HG03439 (cell line): ENCODE data around the gene LIN7C.

ENCODE experiments used
- ATAC-seq: cut with Tn5 transposase; IDR thresholded peaks from one replicate; pipeline ENCODE4 v1.9.1; 2021; ENCODE audit warnings: mild to moderate bottlenecking, moderate library complexity; ENCODE audit not compliant: unreplicated experiment

LIN7C gene

GRCh38 chr11:27512238-27512637 lies 5.7 kb upstream of the LIN7C start:
- ATAC-seq: no peak

GRCh38 chr11:27509908-27510307 lies 3.3 kb upstream of the LIN7C start:
- ATAC-seq: no peak

- no peak for ATAC-seq
Measured at GRCh38 chr11:27507557-27508322, 1.2 kb upstream of the LIN7C start.

- ATAC-seq: no peak
Measured at GRCh38 chr11:27505781-27506180, 788 bp downstream of the LIN7C start.

- no peak for ATAC-seq
Measured at GRCh38 chr11:27504205-27504604, 2.4 kb downstream of the LIN7C start.

GRCh38 chr11:27501100-27501499 lies 5.5 kb downstream of the LIN7C start:
- ATAC-seq: no peak

GRCh38 chr11:27497911-27498310 lies 8.7 kb downstream of the LIN7C start:
- ATAC-seq: no peak

GRCh38 chr11:27497284-27497866 lies 9.2 kb downstream of the LIN7C start:
- no peak for ATAC-seq

GRCh38 chr11:27496461-27496860 lies 10.1 kb downstream of the LIN7C start:
- no peak for ATAC-seq

- ATAC-seq: no peak
Measured at GRCh38 chr11:27495710-27496300, 10.8 kb downstream of the LIN7C start.

GRCh38 chr11:27489092-27489491 lies 17.5 kb downstream of the LIN7C start:
- ATAC-seq: no peak

- no peak for ATAC-seq
Measured at GRCh38 chr11:27487706-27488105, 18.9 kb downstream of the LIN7C start.

- peak; percentile 65 for ATAC-seq
Measured at GRCh38 chr11:27485930-27486773, 20.4 kb downstream of the LIN7C start.

GRCh38 chr11:27482793-27483192 lies 23.8 kb downstream of the LIN7C start:
- ATAC-seq: no peak

- ATAC-seq: no peak
Measured at GRCh38 chr11:27481992-27482391, 24.6 kb downstream of the LIN7C start.

GRCh38 chr11:27477831-27478230 lies 28.7 kb downstream of the LIN7C start:
- no peak for ATAC-seq

GRCh38 chr11:27477243-27477642 lies 29.3 kb downstream of the LIN7C start:
- no peak for ATAC-seq

GRCh38 chr11:27475622-27476021 lies 30.9 kb downstream of the LIN7C start:
- ATAC-seq: no peak

GRCh38 chr11:27473017-27473406 lies 33.6 kb downstream of the LIN7C start:
- ATAC-seq: no peak

- ATAC-seq: peak; percentile 84
Measured at GRCh38 chr11:27472398-27473016, 34.1 kb downstream of the LIN7C start, which contains the start of gene LGR4. Gene LGR4 (minus strand): TSS chr11:27472790. CDS start chr11:27472302, 488 bp downstream.
